Fibroblast of villous mesenchyme (primary cell): ENCODE results near the gene CXCL10. TPM values are rescaled to one million over a fixed set of nuclear protein-coding genes. Genes with fewer than 3 reads are reported as not detected.
A peak's percentile ranks its signal among the peaks of the same experiment; 100 is the strongest.

Experiments used
- DNase-seq: peaks from one replicate; pipeline ENCODE4 v3.0.0-alpha.2; 2010; ENCODE audit warnings: low read depth
- H3K4me3 ChIP-seq: 2 replicates; pipeline ENCODE4 v1.5.1; 2011; ENCODE audit warnings: low read depth, mild to moderate bottlenecking, low read length
- total RNA-seq: library from RNA; depleted of rRNA; stranded (reverse); fragments of >200 nt; gene quantifications from 2 replicates; pipeline ENCODE4 v1.2.3, GENCODE V29; 2012
- TF ChIP-seq, protein P1 (sequence below): IDR thresholded peaks from 2 replicates; pipeline ENCODE4 v1.5.1; 2012; ENCODE audit warnings: low read depth, mild to moderate bottlenecking, low read length; ENCODE audit not compliant: insufficient read depth

CXCL10 gene
- total RNA-seq, 1 donor = 0.86 TPM

DNA sequence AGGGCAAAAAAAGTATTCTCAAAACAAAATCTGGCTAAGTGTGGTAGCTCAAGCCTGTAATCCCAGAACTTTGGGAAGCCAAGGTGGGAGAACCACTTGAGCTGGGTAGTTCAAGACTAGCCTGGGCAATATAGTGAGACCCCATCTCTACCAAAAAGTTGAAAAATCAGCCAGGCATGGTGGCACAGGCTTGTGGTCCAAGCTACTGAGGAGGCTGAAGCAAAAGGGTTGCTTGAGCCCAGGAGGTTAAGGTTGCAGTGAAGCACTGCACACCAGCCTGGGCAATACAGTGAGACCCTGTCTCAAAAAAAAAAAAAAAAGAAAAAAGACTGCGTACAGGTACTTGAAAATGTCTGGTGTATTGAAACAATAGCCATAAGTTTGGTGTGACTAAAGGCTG, 30.8 kb downstream of the CXCL10 start:
- no peak for DNase-seq
- TF ChIP-seq, protein P1, sequence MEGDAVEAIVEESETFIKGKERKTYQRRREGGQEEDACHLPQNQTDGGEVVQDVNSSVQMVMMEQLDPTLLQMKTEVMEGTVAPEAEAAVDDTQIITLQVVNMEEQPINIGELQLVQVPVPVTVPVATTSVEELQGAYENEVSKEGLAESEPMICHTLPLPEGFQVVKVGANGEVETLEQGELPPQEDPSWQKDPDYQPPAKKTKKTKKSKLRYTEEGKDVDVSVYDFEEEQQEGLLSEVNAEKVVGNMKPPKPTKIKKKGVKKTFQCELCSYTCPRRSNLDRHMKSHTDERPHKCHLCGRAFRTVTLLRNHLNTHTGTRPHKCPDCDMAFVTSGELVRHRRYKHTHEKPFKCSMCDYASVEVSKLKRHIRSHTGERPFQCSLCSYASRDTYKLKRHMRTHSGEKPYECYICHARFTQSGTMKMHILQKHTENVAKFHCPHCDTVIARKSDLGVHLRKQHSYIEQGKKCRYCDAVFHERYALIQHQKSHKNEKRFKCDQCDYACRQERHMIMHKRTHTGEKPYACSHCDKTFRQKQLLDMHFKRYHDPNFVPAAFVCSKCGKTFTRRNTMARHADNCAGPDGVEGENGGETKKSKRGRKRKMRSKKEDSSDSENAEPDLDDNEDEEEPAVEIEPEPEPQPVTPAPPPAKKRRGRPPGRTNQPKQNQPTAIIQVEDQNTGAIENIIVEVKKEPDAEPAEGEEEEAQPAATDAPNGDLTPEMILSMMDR = no peak
- no peak overlapping the region for H3K4me3 ChIP-seq

DNA sequence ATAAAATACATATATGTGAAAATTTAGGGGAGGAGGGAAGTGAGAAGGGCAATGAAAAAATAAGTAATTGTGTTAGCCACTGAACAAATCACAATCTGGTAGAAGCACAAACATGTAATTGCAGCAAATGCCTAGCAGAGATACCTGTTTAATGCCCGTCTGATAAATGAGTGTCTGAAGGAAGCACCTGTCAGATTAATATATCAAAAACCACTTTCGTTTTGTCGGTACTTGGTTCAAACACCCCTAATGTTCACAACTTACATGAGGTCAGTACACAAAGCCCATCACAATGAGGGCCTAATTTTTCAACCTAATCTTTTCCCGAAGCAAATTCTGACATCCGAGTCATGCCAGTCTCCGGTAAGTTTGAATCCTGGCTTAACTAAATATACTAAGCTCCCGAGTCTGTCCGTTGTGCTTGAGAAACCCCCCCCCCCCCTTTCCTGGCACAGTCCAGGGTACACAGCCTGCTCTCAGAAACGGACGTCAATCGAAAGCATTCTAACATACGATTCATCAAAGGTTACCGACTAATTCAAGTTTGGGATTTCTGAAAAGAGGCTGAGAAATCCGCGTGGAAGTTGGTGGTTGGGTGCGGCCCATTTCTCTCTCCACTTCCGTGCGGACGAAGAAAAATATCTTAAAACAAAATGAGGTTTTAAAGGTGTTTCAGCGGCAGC, 33.3 kb downstream of the CXCL10 start:
- H3K4me3 ChIP-seq = peak overlapping the region; percentile 70
- DNase-seq = peak; percentile 42
- TF ChIP-seq, protein P1 = no peak

DNA sequence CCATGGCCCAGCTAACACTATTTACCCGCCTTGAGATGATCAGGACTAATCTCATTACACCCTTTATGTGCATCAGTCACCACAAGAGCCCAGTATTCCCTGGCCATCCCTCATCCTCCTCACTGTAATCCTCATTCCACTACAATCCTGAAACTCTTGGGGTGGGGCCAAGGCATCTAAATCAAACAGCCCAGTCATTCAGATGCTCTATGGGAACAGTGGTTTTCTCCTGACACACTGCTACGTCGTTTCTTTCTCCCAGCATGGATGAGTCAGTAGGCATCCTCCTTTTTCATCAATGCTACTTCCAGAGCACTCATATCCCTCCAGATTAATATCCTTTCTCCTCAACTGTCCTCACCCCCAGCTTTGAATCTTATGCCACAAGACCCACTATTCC, 38.2 kb downstream of the CXCL10 start:
- peak; percentile 68 for DNase-seq

DNA sequence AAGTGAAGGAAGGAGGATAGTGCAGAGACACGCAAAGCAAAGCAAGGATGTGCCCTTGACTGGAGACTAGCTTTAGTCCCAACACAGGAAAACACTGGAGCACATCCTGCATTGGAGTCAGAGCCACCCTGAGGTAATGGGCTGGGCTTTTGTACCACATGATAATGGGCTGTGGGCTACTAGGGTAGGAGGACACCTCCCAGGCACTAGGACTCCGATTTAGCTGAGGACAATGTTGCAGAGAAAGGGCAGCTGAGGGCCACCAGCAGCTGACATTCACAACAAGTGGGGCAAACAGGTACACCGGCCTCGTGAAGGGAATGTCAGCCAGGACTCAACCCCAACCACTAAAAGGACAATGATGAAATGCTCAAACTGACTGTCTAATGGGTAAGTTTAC, 42.7 kb downstream of the CXCL10 start:
- TF ChIP-seq, protein P1 = no peak
- DNase-seq = no peak

More for the DNA sequence above, 38.2 kb downstream of the CXCL10 start:
- H3K4me3 ChIP-seq = no peak overlapping the region
- TF ChIP-seq, protein P1 = no peak

DNA sequence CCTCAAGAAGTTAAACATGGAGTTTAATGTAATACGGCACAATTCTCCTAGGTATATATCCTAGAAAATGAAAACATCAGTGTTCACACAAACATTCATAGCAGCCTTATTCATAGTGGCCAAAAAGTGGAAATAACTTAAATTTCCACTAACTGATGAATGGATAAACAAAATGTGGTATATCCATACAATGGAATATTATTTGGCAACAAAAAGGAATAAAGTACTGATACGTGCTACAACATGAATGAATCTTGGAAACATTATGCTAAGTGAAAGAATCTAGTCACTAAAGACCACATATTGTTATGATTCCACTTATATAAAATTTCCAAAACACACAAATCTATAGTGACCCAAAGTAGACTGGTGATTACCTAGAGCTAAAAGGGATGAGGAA, 47.1 kb downstream of the CXCL10 start:
- TF ChIP-seq, protein P1 = no peak
- DNase-seq = no peak
- H3K4me3 ChIP-seq = no peak overlapping the region

More for the DNA sequence above, 42.7 kb downstream of the CXCL10 start:
- no peak overlapping the region for H3K4me3 ChIP-seq

DNA sequence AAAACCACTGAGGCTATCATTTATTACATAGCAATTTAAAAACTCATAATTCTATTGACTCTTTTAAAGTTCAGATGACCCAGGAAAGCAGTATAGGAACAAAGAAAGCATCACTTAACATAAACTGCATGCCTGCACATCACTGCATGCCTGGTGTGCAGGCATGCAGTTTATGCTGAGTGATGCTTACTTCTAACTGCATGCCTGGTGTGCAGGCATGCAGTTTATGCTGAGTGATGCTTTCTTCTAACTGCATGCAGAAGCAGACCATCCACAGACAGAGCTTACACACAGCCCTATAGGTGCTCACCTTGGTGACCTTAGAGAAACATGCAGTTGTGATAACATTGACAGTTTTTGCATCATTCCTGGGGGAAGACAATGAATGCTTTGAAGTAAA, 49.5 kb downstream of the CXCL10 start:
- no peak for DNase-seq
- no peak overlapping the region for H3K4me3 ChIP-seq
- TF ChIP-seq, protein P1 = no peak

Other genes with a start within 250 kb of the CXCL10 start
- gene PPEF2, start 121.0 kb downstream of the CXCL10 start, total RNA-seq = under 0.01 TPM in 1 of 2 replicates, not detected in the other
- gene NAAA, start 82.5 kb downstream of the CXCL10 start, total RNA-seq = 23.5 and 54.8 TPM in 2 replicates
- 40.9 and 45.8 TPM in 2 replicates for gene SDAD1, start 32.6 kb downstream of the CXCL10 start, total RNA-seq
- gene CXCL9, start 16.0 kb downstream of the CXCL10 start, total RNA-seq = not detected in 2 replicates
- not detected in 2 replicates for gene CXCL11, start 12.6 kb upstream of the CXCL10 start, total RNA-seq
- not detected in 2 replicates for gene ART3, start 51.2 kb upstream of the CXCL10 start, total RNA-seq
- gene NUP54, start 124.9 kb upstream of the CXCL10 start, total RNA-seq = 47.7 and 67.4 TPM in 2 replicates
- 144 and 181 TPM in 2 replicates for gene SCARB2, start 190.3 kb upstream of the CXCL10 start, total RNA-seq
- gene FAM47E, start 228.2 kb upstream of the CXCL10 start, total RNA-seq = 0.32 and 0.86 TPM in 2 replicates